OCI-LY3 (cell line): Measurements from ENCODE around the gene RORC.

ENCODE experiments used
- H2AFZ ChIP-seq: fragments of 200-600, 300-600 bp; shearing (Covaris generic); 2 replicates; pipeline ENCODE4 v1.6.0; 2014; ENCODE audit warnings: antibody characterized with exemption, low read depth, low read length
- H3K27ac ChIP-seq: fragments of 200-600, 300-600 bp; sonication (generic); 2 replicates; pipeline ENCODE4 v1.5.1; 2014; ENCODE audit warnings: mild to moderate bottlenecking, low read length, moderate library complexity, mixed read lengths
- H3K27me3 ChIP-seq: fragments of 200-600, 300-600 bp; sonication (generic); 2 replicates; pipeline ENCODE4 v1.6.1; 2014; ENCODE audit warnings: low read depth, low read length, mixed read lengths
- H3K36me3 ChIP-seq: fragments of 200-600, 300-600 bp; sonication (generic); replicated peaks from 2 replicates; pipeline ENCODE3; 2014; ENCODE audit warnings: low read depth, low read length, mixed read lengths
- H3K4me1 ChIP-seq: fragments of 300-600, 200-600 bp; sonication (generic); 2 replicates; pipeline ENCODE4 v1.6.1; 2014; ENCODE audit warnings: low read length, mixed read lengths
- H3K4me2 ChIP-seq: fragments of 200-600, 300-600 bp; sonication (generic); 2 replicates; pipeline ENCODE4 v1.6.1; 2014; ENCODE audit warnings: low read length, mixed read lengths
- H3K4me3 ChIP-seq: fragments of 300-600, 200-600 bp; sonication (generic); 2 replicates; pipeline ENCODE4 v1.5.1; 2014; ENCODE audit warnings: antibody characterized with exemption, mild to moderate bottlenecking, low read length, moderate library complexity
- H3K79me2 ChIP-seq: fragments of 300-600, 200-600 bp; shearing (Covaris generic); 2 replicates; pipeline ENCODE4 v1.6.1; 2014; ENCODE audit warnings: mild to moderate bottlenecking, low read length, mixed read lengths
- H3K9ac ChIP-seq: fragments of 300-600, 200-600 bp; shearing (Covaris generic); 2 replicates; pipeline ENCODE4 v1.6.0; 2014; ENCODE audit warnings: mild to moderate bottlenecking, low read length, moderate library complexity
- H3K9me3 ChIP-seq: fragments of 200-600, 300-600 bp; shearing (Covaris generic); 2 replicates; pipeline ENCODE4 v1.6.1; 2014; ENCODE audit warnings: low read length, mixed read lengths; ENCODE audit not compliant: insufficient read depth
- H4K20me1 ChIP-seq: fragments of 200-600, 300-600 bp; sonication (generic); 2 replicates; pipeline ENCODE4 v1.6.1; 2016; ENCODE audit warnings: low read length, mixed read lengths; ENCODE audit not compliant: insufficient read depth
- CTCF ChIP-seq: fragments of 200-600, 300-600 bp; sonication (generic); IDR thresholded peaks from 2 replicates; pipeline ENCODE4 v1.5.1; 2014; ENCODE audit warnings: antibody characterized with exemption, low read length, low read depth
- EZH2phosphoT487 ChIP-seq: fragments of 200-600 bp; shearing (Covaris generic); IDR thresholded peaks from 2 replicates; pipeline ENCODE4 v1.6.1; 2018; ENCODE audit warnings: antibody characterized with exemption, mixed run types, low read depth

RORC gene

DNA sequence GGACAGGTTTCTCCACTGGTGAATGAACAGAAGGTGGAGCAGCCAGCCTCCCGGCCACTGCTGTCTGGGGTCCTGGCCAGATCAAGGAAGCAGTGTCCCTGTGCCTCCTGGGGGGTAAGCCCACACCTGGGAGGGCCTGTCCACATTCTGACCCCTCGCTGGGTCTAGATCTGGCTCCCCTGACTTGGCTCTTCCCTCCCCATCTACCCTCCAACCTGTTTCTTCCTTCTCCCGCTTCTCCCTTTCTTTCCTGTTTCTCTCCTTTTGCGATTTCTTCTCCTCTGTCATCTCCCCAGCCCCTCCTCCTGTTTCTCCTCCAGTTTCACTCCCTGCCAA, 378 bp downstream of the RORC start:
- H3K27me3 ChIP-seq: no peaks in the 10 kb centered on the region
- no peak overlapping the region for H3K27ac ChIP-seq
- H3K36me3 ChIP-seq: no peaks in the 10 kb centered on the region
- H3K4me1 ChIP-seq: peaks cover 11% of the 10 kb centered on the region
- H3K9ac ChIP-seq: no peak overlapping the region
- H3K4me3 ChIP-seq: no peak overlapping the region
- TF ChIP-seq EZH2phosphoT487 (no peak), CTCF (no peak)
- H3K79me2 ChIP-seq: no peaks in the 10 kb centered on the region
- H3K9me3 ChIP-seq: no peaks in the 10 kb centered on the region
- no peaks in the 10 kb centered on the region for H4K20me1 ChIP-seq
- H3K4me2 ChIP-seq: peak overlapping the region; percentile 19
- 0 out of 2 replicates have a peak overlapping the region, but pooled peaks have one; percentile 48 for H2AFZ ChIP-seq

DNA sequence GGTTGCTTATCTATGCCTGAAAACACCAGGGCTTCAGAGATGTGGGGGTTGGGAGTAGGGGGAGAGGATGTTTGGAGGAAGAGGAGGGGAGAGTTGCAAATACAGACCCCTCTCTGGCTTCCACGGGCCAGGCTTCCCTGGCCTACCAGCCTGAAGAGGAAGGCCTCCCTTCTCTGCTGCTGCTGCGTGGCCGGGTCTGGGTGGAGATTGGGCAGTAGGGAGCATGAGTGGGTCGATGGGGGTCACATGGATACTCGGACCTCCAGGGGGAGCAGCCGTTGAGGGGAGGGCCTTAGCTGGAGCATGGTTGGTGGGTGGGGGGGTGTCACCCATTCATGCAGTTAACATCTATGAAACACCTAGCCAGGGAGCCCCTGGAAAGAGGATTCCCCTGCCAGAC, 1.5 kb downstream of the RORC start:
- peaks cover 11% of the 10 kb centered on the region for H3K4me1 ChIP-seq
- H3K27ac ChIP-seq: no peak overlapping the region

GRCh38 chr1:151829352-151830046, 2.1 kb downstream of the RORC start:
- H3K27me3 ChIP-seq: no peaks in the 10 kb centered on the region
- no peaks in the 10 kb centered on the region for H3K79me2 ChIP-seq
- H3K4me3 ChIP-seq: no peak overlapping the region
- H3K36me3 ChIP-seq: no peaks in the 10 kb centered on the region
- no peak overlapping the region for H3K27ac ChIP-seq
- H2AFZ ChIP-seq: no peak overlapping the region
- H3K9ac ChIP-seq: no peak overlapping the region
- peaks cover 11% of the 10 kb centered on the region for H3K4me1 ChIP-seq
- no peaks in the 10 kb centered on the region for H4K20me1 ChIP-seq
- no peak overlapping the region for H3K4me2 ChIP-seq
- TF ChIP-seq EZH2phosphoT487 (no peak), CTCF (no peak)
- H3K9me3 ChIP-seq: no peaks in the 10 kb centered on the region

More for the DNA sequence above, 1.5 kb downstream of the RORC start:
- H4K20me1 ChIP-seq: no peaks in the 10 kb centered on the region
- no peaks in the 10 kb centered on the region for H3K9me3 ChIP-seq
- H2AFZ ChIP-seq: no peak overlapping the region
- H3K79me2 ChIP-seq: no peaks in the 10 kb centered on the region
- no peak overlapping the region for H3K4me3 ChIP-seq
- no peak overlapping the region for H3K4me2 ChIP-seq
- H3K27me3 ChIP-seq: no peaks in the 10 kb centered on the region
- no peaks in the 10 kb centered on the region for H3K36me3 ChIP-seq
- TF ChIP-seq EZH2phosphoT487: no peak
- TF ChIP-seq CTCF: no peak
- H3K9ac ChIP-seq: no peak overlapping the region

- Histone ChIP-seq H3K27me3 (no peaks in the 10 kb centered on the region), H3K9me3 (no peaks in the 10 kb centered on the region), H3K4me1 (peaks cover 11% of the 10 kb centered on the region), H2AFZ (no peak overlapping the region), H3K4me2 (no peak overlapping the region), H3K79me2 (no peaks in the 10 kb centered on the region), H3K4me3 (no peak overlapping the region), H3K27ac (no peak overlapping the region), H3K36me3 (no peaks in the 10 kb centered on the region), H3K9ac (no peak overlapping the region), H4K20me1 (no peaks in the 10 kb centered on the region)
- TF ChIP-seq EZH2phosphoT487 (no peak), CTCF (no peak)
Observed at GRCh38 chr1:151828921-151829320, 2.7 kb downstream of the RORC start.
